Liver (tissue), 9 donors: ENCODE results near the gene C10orf105. TPM values are rescaled to one million over a fixed set of nuclear protein-coding genes. Genes with fewer than 3 reads are reported as not detected.

Source experiments
- DNase-seq: peaks from one replicate; pipeline ENCODE4 v3.0.0-alpha.2; 2017; ENCODE audit warnings: low spot score
- H3K27ac ChIP-seq, 2 donors: one replicate each; pipeline ENCODE4 v1.7.0; 2013; ENCODE audit warnings: inconsistent platforms in 2 of 2, low read length in 2 of 2, control low read depth in 1 of 2, low read depth in 1 of 2, mild to moderate bottlenecking in 1 of 2
- H3K27me3 ChIP-seq, 4 donors: one replicate each; pipeline versions ENCODE4 v1.6.1 to v1.7.0; 2013; ENCODE audit warnings: low read length in 3 of 4, inconsistent platforms in 1 of 4, mild to moderate bottlenecking in 1 of 4, moderate library complexity in 1 of 4; ENCODE audit not compliant: control insufficient read depth in 4 of 4, insufficient read depth in 4 of 4
- H3K36me3 ChIP-seq, 4 donors: one replicate each; pipeline versions ENCODE4 v1.6.1 to v1.7.0; 2013; ENCODE audit warnings: low read length in 3 of 4, mild to moderate bottlenecking in 3 of 4, low read depth in 1 of 4, moderate library complexity in 1 of 4; ENCODE audit not compliant: control insufficient read depth in 4 of 4, insufficient read depth in 3 of 4
- H3K4me1 ChIP-seq, 4 donors: one replicate each; pipeline versions ENCODE4 v1.6.1 to v1.7.0; 2013; ENCODE audit warnings: low read length in 3 of 4, mild to moderate bottlenecking in 3 of 4, moderate library complexity in 1 of 4; ENCODE audit not compliant: control insufficient read depth in 4 of 4, insufficient read depth in 4 of 4
- H3K4me3 ChIP-seq, 3 donors: one replicate each; pipeline versions ENCODE4 v1.6.1 to v1.7.0; 2013; ENCODE audit warnings: low read length in 3 of 3, control low read depth in 1 of 3, low read depth in 1 of 3, mild to moderate bottlenecking in 1 of 3
- H3K9ac ChIP-seq, 2 donors: one replicate each; pipeline ENCODE4 v1.7.0; 2013; ENCODE audit warnings: low read length in 2 of 2, mild to moderate bottlenecking in 2 of 2, moderate library complexity in 2 of 2, control low read depth in 1 of 2, low read depth in 1 of 2
- H3K9me3 ChIP-seq, 4 donors: one replicate each; pipeline versions ENCODE4 v1.6.1 to v1.7.0; 2013; ENCODE audit warnings: low read length in 3 of 4; ENCODE audit not compliant: control insufficient read depth in 4 of 4
- CTCF ChIP-seq: fragments of 150-350 bp; IDR thresholded peaks from 2 replicates; pipeline ENCODE4 v1.5.1; 2017; ENCODE audit warnings: improper control_type of control experiment, low read depth, low read length; ENCODE audit not compliant: missing input control
- FOXA2 ChIP-seq: IDR thresholded peaks from 2 replicates; pipeline ENCODE4 v1.6.1; 2016; ENCODE audit warnings: antibody characterized with exemption
- GABPA ChIP-seq, 2 donors: IDR thresholded peaks in 1 of 2; conservative IDR thresholded peaks in 1 of 2; 2 replicates each; pipeline ENCODE4 v1.6.1; 2016; ENCODE audit warnings: antibody characterized with exemption in 2 of 2, mild to moderate bottlenecking in 1 of 2, moderate library complexity in 1 of 2
- HNF4A ChIP-seq, 2 donors: conservative IDR thresholded peaks; 2 replicates each; pipeline ENCODE4 v1.6.1; 2016; ENCODE audit warnings: antibody characterized with exemption in 2 of 2, mild to moderate bottlenecking in 2 of 2
- HNF4G ChIP-seq: IDR thresholded peaks from 2 replicates; pipeline ENCODE4 v1.6.1; 2016; ENCODE audit warnings: antibody characterized with exemption
- JUND ChIP-seq, 2 donors: IDR thresholded peaks; 2 replicates each; pipeline ENCODE4 v1.6.1; 2016; ENCODE audit warnings: antibody characterized with exemption in 2 of 2
- MAX ChIP-seq: IDR thresholded peaks from 2 replicates; pipeline ENCODE4 v1.6.1; 2016; ENCODE audit warnings: antibody characterized with exemption
- NR2F2 ChIP-seq: IDR thresholded peaks from 2 replicates; pipeline ENCODE4 v1.6.1; 2016; ENCODE audit warnings: antibody characterized with exemption
- RAD21 ChIP-seq, 2 donors: IDR thresholded peaks; 2 replicates each; pipeline ENCODE4 v1.6.1; 2016; ENCODE audit warnings: antibody characterized with exemption in 2 of 2, mild to moderate bottlenecking in 2 of 2
- REST ChIP-seq: IDR thresholded peaks from 2 replicates; pipeline ENCODE4 v1.6.1; 2016; ENCODE audit warnings: antibody characterized with exemption, mild to moderate bottlenecking
- RXRA ChIP-seq, 2 donors: IDR thresholded peaks; 2 replicates each; pipeline ENCODE4 v1.6.1; 2017 to 2018; ENCODE audit warnings: antibody characterized with exemption in 2 of 2, mild to moderate bottlenecking in 1 of 2
- SP1 ChIP-seq: IDR thresholded peaks from 2 replicates; pipeline ENCODE4 v1.6.1; 2018; ENCODE audit warnings: antibody characterized with exemption, mild to moderate bottlenecking
- TAF1 ChIP-seq: conservative IDR thresholded peaks from 2 replicates; pipeline ENCODE4 v1.6.1; 2016; ENCODE audit warnings: antibody characterized with exemption, mild to moderate bottlenecking
- YY1 ChIP-seq: IDR thresholded peaks from 2 replicates; pipeline ENCODE4 v1.6.1; 2016; ENCODE audit warnings: antibody characterized with exemption, mild to moderate bottlenecking
- ZBTB33 ChIP-seq: IDR thresholded peaks from 2 replicates; pipeline ENCODE4 v1.6.1; 2016; ENCODE audit warnings: antibody characterized with exemption
- WGBS: extraction: QIAGEN DNeasy Blood & Tissue Kit; methylation state at CpG from one replicate; pipeline ENCODE4 v1.1.7; 2013; 5-methylcytosine and 5-hydroxymethylcytosine counted together
- polyA plus RNA-seq, 2 donors: library from polyadenylated mRNA; stranded (reverse) in 1 of 2; unstranded in 1 of 2; fragments of 200-250 nt in 1 of 2; fragments of >200 nt in 1 of 2; fragmentation: Nextera tagmentation in 1 of 2; extraction: Ambion mirVana in 1 of 2; gene quantifications; one replicate each; pipeline versions ENCODE4 v1.2.1 to v1.2.3, GENCODE V29; 2013 to 2015
- total RNA-seq, 2 donors: library from RNA; depleted of rRNA; stranded (reverse); fragments of >200 nt; gene quantifications; one replicate each; pipeline ENCODE4 v1.2.3, GENCODE V29; 2014
- donor health status: healthy.
- donor health status: healthy.
- donor health status: healthy.
- donor health status: healthy.
- donor health status: healthy.

Gene C10orf105
- total and polyA plus RNA-seq, 4 donors = under 0.01 to 0.07 TPM; not detected in 2

- H3K9ac ChIP-seq = no peak overlapping the region
- peaks cover 0 to 3% (median 0%) of the 10 kb centered on the region in 4 donors for H3K36me3 ChIP-seq
Observed at GRCh38 chr10:71765906-71766716, 46.5 kb upstream of the C10orf105 start.

GRCh38 chr10:71765176-71765904 lies 45.8 kb upstream of the C10orf105 start:
- peaks cover 0 to 3% (median 0%) of the 10 kb centered on the region in 4 donors for H3K36me3 ChIP-seq
- WGBS = 77% methylated on average over 8 of the region's 8 CpGs
- H3K27me3 ChIP-seq = no peaks in the 10 kb centered on the region
- no peak overlapping the region for H3K9ac ChIP-seq
- DNase-seq = no peak
- H3K4me3 ChIP-seq = no peak overlapping the region
- TF ChIP-seq ZBTB33 (no peak), HNF4A (conservative IDR thresholded peaks at IDR 0.05) (no peak), HNF4G (no peak), RXRA (IDR thresholded peaks at IDR 0.05) (no peak), CTCF (no peak), MAX (no peak), TAF1 (no peak), REST (no peak), RAD21 (IDR thresholded peaks at IDR 0.05) (no peak), FOXA2 (no peak), NR2F2 (no peak), YY1 (no peak), SP1 (no peak)
- peaks cover 6 to 16% (median 10%) of the 10 kb centered on the region in 4 donors for H3K4me1 ChIP-seq
- no peak overlapping the region for H3K27ac ChIP-seq
- no peaks in the 10 kb centered on the region for H3K9me3 ChIP-seq

More at GRCh38 chr10:71765906-71766716, 46.5 kb upstream of the C10orf105 start:
- Histone ChIP-seq H3K4me3 (no peak overlapping the region), H3K9me3 (no peaks in the 10 kb centered on the region), H3K27me3 (no peaks in the 10 kb centered on the region), H3K27ac (peak overlapping the region in 1 of 2 donors; percentile 70), H3K4me1 (peaks cover 6 to 16% (median 10%) of the 10 kb centered on the region in 4 donors)
- no peak for DNase-seq
- TF ChIP-seq NR2F2 (no peak), MAX (no peak), GABPA (IDR thresholded peaks at IDR 0.05 in 1 of 2, conservative IDR thresholded peaks at IDR 0.05 in 1 of 2) (no peak), HNF4A (conservative IDR thresholded peaks at IDR 0.05) (no peak), JUND (IDR thresholded peaks at IDR 0.05) (no peak)
- WGBS = 91% methylated on average over 22 of the region's 22 CpGs
